Adrenal gland (tissue), 5 donors: Measurements from ENCODE around the gene LCE7A.

Experiments used
- POLR2A ChIP-seq, 2 donors: fragments of 450-650 bp; IDR thresholded peaks; one replicate each; pipeline ENCODE4 v1.6.1; 2017; ENCODE audit warnings: antibody characterized with exemption in 2 of 2, mild to moderate bottlenecking in 2 of 2, moderate library complexity in 1 of 2
- TF ChIP-seq, protein P1 (sequence below), 6 experiments: fragments of 450-650 bp in 4 of 6; fragments of 200-600 bp in 2 of 6; sonication (generic) in 1 of 6; IDR thresholded peaks; 1 replicate in 5 of 6; 2 replicates in 1 of 6; pipeline versions ENCODE4 v1.5.1 to v1.8.0; 2016 to 2021; ENCODE audit warnings: antibody characterized with exemption in 6 of 6, mild to moderate bottlenecking in 2 of 6, moderate library complexity in 1 of 6
- donor health status: DM: no; HTN: no; CAD: no.

DNA sequence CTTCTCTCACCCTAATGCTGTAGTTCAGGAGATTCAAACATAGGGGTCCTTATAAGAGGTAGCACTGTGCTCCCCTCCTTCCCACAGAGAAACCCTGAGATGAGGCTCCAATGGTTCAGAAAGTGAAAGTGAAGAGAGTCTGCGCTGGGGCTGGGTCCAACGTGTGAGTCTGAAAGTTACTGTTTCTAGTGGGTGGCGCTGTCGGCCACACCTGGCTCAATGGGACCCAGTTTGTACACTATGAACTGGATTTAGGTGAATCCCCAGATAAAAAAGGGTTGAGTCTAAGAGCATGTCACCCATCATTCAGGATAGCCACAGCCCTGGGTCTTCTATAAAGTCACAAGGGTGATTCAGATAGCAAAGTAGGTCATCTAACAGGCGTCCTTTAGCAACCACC is 21.1 kb downstream of the LCE7A start:
- no peak for TF ChIP-seq POLR2A (IDR thresholded peaks at IDR 0.05)
- TF ChIP-seq, protein P1, sequence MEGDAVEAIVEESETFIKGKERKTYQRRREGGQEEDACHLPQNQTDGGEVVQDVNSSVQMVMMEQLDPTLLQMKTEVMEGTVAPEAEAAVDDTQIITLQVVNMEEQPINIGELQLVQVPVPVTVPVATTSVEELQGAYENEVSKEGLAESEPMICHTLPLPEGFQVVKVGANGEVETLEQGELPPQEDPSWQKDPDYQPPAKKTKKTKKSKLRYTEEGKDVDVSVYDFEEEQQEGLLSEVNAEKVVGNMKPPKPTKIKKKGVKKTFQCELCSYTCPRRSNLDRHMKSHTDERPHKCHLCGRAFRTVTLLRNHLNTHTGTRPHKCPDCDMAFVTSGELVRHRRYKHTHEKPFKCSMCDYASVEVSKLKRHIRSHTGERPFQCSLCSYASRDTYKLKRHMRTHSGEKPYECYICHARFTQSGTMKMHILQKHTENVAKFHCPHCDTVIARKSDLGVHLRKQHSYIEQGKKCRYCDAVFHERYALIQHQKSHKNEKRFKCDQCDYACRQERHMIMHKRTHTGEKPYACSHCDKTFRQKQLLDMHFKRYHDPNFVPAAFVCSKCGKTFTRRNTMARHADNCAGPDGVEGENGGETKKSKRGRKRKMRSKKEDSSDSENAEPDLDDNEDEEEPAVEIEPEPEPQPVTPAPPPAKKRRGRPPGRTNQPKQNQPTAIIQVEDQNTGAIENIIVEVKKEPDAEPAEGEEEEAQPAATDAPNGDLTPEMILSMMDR (IDR thresholded peaks at IDR 0.05), result no peak
